ENCODE results near the gene EFEMP1.

Gene EFEMP1

DNA sequence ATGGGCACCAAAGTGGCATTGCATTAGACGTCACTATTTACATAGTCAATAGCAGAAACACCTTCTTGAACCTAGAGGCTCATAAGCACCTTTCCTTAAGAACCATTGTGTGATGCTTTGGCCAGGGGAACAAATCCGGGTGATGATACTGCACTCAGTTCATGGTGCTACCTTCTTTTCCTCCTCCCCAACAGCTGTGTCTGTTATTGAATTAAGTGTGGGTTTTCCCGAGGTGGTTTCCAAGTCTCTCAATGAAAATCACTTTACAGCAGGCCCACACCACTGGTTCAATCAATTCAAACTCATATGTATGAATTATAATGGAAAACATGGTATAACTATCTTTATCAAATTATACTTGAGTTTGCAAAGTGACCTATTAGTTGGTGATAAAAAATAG, 9.3 kb upstream of the EFEMP1 start:
- no peak for DNase-seq (ENCODE audit: low read depth)

DNA sequence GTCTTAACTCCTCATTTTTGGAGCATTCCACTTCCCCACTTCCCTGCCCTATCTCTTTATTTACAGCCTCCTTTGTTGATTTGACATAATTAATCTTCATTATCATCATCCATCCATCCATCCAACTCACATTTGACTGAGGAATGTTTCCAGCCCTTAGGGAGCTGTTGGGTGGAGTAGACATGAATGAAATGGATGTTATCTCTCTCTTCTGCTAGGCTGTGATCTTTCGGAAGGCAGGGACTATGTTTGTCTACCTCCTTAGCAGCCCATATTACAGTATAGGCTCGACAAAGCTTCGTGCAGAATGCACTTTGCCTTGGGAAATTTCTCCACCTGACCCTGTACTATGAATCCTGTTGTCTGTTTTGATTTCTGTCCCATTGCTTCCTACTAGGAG, 7.7 kb upstream of the EFEMP1 start:
- no peak for DNase-seq (ENCODE audit: low read depth)

DNA sequence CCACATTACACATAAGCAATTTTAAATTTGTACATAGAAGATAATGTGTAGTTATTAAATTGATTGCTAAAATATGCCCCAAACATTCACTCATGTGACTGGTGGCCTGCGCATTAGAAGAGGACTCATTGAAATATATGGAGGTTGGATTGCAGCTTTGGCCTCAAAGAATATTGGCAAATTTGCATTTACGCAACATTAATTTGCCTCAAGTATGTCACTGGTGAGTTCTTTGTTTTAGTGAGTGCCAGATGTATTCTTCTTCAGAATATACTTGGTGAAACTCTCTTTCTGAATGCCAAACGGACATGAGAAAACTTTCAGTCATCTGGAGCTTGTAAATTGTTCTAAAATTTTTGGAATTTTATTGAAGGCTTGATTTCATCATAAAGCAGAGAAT, 5.9 kb upstream of the EFEMP1 start:
- DNase-seq (ENCODE audit: low read depth): no peak

DNA sequence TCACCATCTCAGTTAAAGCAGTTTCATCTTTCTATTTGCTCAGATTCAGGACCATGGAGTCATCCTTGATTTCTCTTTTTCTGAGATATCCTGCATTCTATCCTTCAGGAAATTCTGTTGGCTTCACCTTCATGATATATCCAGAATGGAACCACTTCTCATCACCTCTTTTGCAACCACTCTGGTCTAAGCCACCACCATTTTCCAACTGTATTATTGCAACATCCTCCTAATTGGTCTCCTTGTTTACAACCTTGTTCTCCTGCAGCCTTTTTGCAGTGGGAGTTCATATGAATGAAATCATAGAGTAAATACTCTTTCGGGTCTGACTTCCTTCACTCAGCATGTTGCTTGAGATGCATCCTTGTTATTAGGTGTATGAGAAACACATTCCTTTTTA, 3.4 kb upstream of the EFEMP1 start:
- DNase-seq (ENCODE audit: low read depth): no peak

DNA sequence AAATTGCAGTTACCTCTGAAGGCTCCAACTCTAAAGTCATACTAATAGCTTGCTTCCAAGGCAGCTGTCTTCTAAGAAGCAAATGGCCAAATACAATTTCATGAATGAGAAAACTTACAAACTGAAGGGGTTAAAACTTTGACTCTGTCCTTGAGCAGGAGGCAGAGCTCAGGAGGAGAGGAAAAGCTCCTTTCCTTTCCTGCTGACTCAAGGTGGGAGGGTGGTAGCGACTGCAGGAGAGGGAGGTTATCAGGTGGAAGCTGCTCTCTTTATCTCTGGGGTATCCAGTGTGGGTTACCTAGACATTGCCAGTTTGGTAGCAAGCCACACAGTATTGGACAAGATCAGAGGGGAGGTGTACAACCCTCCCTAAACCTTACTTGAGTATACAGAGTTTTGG, 2.7 kb upstream of the EFEMP1 start:
- DNase-seq (ENCODE audit: low read depth): no peak

DNA sequence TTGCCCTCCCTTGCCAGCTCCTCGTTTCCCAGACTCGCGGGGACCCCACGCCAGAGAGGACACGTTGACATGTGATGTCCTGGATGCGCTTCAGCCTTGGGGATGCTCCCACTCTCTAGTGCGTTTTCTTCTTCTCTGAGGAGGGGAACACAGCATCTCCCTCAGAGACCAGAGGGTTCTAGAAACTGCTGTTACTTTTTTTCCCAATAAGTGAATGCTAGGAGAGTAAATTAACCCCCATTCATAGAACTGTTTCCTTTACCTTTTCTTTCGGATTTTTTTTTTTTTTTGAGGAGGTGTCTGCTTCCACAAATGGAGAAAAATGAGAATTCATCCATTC, 370 bp upstream of the EFEMP1 start:
- DNase-seq (ENCODE audit: low read depth): no peak

DNA sequence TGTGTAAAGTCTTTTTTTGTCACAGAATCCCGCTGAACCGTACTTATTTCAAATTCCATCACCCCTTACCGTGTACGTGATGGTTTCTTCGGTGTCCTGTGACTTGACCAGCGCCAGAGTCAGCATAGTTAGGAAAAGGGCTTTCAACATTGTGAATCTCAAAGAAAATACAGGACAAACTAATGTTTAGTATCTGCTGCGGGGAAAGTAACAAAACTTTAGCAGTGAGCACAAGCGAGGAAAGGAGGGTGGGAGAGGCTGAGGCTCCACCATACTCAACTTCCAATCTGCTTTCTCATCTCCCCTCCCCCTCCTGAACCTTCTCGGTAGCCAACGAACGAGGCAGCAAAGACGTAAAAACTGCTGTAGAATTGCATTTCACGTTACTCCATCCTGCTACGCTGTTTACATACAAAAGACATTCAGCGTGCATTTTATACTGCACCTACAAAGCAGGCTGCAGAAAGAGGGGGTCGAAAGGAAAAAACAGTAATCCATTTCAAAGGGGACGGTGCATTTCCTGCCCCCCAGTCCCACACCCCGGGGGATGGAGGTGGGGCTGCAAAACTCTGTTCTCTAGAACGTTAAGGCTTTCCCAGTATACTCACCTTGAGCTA, 1.2 kb downstream of the EFEMP1 start:
- DNase-seq (ENCODE audit: low read depth): no peak

DNA sequence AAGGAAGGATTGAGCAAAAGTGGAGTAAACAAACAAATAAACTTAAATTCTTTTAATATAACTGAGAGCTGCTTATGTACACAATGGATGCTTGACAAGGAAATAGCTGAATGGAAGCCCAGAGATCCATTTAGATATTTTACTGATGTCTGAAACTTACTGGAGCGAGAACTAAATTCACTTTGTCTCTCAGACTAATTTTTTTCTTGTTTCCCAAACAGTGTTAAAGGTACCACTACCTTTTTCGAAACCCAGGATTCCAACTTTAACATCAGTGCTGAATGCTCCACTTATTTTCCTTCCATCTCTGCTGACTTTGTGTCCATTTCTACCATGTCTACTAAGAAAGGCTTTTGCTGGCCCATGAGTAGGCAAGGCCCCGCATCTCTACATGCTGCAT, 4.0 kb downstream of the EFEMP1 start:
- DNase-seq (ENCODE audit: low read depth): no peak

DNA sequence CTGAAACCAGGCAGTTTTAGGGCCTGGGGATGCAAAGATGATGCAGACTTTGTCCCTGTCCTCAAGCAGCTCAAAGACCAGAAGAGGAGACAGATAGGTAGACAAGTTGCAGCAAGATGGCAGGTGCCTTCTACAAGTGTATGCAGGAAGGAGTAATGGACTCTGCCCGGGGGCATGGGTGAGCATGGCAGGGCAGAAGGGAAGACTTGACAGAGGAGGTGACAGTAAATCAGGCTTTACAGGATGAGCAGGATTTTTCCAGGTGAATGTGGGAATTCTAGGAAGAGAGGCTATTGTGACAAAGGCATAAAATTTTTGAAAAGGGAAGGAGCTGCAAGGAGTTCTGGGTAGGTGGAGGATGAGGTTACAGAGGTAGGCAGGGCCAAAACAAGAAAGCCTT, 4.7 kb downstream of the EFEMP1 start:
- no peak for DNase-seq (ENCODE audit: low read depth)

DNA sequence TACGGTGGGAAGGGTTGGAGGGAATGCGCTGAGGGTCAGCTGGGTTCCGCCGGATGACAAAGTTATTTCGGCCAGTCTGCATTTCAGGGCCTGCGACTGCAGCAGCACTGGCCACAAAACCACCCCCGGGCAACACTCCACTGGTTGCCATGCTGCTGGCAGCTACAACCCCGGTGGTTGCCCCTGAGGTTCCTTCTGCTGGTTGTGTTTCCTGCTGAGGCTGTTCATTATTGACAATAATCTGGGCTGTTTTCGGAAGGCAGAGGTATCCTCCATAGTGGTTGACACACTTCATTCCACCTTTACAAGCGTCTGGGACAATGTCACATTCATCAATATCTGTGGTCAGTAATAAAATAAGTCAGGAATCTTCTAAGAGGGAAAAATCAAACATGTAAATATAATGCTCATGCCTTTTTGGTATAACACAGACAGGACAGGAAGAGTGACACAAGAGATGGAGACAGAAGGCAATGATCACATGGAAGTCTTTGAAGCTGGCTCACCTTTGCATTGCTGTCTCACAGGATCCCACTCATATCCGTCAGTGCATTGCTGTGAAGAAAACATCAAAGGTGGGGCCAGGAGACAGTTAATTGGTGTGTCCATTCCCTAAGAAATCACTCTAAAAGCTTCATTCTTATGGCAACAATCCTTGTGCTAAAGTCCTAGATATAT, 5.7 kb downstream of the EFEMP1 start:
- no peak for DNase-seq (ENCODE audit: low read depth)

DNA sequence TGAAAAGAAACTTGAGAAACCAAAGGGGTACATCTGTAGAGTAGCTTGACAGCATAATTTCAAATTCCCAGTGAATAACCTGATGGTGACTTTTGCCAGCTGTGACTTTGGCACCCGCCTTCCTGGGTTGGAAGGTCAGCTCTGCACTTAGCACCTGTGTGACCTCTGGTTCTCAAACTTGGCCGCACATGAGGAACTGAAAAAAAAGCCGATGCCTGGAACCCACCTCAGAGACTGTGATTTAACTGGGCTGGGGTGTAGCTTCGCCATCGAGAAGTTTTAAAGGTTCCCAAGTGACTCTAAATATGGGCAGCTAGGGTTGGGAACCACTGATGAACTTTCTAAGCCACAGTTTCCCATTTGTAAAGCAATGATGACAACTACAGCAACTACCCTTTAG, 6.5 kb downstream of the EFEMP1 start:
- no peak for DNase-seq (ENCODE audit: low read depth)

DNA sequence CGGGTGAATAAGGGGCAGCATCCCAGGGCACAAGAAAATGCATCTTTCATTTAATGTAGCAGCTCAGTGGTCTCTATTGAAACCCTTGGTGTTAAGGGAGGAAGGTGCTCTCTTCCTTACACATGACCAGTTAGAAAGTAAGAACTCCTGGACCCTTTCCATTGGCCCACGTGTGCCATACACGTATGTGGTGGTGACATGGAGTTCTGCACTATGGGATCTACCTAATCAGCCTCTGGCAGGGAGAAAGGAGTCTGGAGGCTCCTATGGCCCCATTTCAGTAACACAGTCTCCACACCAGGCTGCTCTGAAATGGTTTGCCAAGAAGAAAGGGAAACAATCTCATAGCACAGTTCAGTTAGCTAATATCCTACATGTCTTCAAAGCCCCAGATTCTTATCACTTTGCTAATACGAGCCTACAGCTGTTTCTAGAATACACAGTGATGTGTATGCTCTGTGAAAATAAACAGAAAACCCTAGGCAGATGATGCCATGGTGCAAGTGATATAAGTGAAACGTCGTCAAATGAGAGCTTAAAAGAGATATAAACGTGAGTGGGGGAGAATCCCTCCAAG, 7.0 kb downstream of the EFEMP1 start:
- DNase-seq (ENCODE audit: low read depth): no peak

DNA sequence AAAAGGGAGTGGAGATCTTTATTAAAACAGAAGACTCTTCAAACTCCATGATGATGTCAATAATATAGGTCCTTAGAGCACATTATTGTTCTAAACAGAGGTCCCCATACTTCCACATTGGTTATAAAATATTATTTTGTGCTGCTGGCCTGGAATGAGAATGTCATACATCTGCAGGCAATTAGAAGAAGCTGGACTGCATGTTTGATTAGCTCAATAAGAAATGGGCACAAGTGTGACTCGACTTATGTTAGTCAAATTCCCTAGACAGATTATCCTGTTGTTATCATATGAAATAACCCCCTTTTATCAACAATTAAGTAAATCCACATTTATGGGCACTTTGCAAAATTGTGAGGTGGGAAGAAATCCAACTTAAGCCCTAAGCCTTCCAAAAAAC, 8.8 kb downstream of the EFEMP1 start:
- DNase-seq (ENCODE audit: low read depth): no peak

DNA sequence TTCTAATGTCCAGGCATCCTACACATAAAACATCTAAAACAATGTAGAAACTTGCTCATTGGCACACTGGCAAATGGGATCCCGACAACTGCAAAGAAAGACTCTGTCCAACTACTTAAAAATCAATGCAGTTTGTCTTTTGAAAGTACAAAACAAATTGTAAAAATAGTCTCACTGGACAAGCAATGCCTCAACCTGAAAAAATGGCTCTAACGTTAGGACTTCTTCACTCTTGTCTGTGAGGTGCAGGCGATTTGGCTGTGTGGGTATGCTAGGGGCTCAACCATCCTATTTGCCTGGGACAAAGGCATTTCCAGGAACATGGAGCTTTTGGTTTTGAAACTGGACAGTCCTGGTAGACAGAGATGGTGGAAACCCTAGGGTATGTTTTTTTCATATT, 10.7 kb downstream of the EFEMP1 start:
- no peak for DNase-seq (ENCODE audit: low read depth)

DNA sequence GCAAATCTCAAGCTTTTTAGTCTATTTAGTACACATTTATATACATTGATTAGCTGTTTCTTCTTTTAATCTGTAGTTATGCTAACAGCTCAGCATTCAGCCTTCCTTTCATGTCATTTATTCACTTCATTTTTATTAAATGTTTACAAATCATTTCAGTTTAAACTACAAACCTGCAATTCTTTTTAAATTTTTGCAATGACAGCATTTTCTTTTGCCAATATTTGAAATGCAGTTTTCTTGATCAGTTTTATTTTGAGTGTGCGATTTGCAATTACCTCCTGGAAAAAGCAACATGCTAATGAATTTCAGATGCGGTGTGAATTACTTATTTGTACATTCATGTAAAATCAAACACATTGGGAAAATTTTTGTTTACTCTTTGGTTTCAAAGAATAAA, 13.5 kb downstream of the EFEMP1 start:
- no peak for DNase-seq (ENCODE audit: low read depth)

DNA sequence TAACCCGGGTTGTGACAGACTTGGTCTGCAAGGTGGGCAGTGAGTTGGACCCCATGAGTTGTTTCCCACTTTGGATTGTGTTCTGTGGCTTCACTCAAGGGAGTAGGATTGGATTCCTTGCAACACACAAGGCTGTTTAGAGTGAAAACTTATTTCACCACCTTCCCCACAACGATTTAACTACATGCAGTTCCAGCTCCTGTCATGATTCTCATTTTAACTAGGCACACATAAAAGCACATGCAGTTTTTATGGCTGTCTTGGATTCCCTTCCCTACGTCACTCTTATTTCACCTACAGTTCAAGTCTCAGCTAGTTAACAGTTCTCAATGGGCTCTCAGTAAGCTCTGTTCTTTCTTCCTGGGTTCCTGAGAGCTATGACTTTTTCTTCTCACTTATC, 15.9 kb downstream of the EFEMP1 start:
- no peak for DNase-seq (ENCODE audit: low read depth)

DNA sequence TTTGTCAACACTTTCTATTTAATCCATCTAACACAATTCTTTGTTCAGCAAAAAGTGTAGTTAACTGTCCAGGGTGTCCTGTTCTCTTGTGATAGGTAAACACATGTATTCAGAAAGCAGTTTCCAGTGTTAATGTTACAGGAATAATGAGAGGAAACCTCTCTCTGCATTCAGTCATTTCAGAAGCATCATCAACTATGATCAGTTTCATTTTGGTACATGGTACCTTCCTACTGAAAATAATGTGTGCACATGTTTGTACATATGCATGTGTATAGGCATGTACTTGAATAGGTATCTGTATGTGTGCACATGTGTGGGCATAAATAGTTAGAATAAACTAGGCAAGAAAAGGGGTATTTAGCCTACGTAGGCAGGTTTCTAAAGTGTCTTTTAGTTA, 16.6 kb downstream of the EFEMP1 start:
- DNase-seq (ENCODE audit: low read depth): no peak

DNA sequence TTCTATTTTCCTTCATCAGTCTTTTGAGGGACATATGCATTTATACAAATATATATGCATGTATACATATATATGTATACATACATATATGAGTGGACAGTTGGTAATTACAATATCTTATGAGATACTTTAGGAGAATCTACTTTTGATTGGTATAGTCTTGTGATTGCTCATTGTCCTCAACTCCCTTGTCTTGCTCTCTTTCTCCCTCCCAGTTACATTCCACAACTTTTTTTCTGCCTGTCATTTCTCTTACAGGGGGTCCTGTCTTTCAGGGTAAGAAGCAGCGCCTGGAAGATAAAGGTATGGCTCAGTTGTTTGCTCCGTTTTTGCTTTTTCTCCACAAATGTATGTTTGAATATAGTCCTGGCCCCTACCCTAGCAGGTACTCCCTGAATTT, 19.9 kb downstream of the EFEMP1 start:
- DNase-seq (ENCODE audit: low read depth): no peak

DNA sequence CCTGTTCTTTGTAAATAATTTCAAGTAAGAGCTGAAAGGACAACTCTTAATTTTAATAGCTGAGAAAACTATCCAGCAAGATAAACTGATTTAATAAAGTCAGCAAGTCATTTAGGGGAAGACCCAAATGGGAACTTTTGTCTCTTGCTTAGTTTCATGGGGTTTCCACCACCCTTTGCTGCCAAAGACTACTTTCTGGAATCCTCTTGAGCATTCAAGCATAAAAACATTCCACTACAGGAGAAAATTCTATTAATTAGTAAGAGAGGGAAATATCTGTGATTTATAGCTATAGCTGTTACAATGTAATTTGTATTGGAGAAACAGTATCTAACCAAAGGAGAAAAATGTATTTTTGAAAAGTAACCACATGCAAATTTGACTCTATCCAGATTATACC, 20.6 kb downstream of the EFEMP1 start:
- no peak for DNase-seq (ENCODE audit: low read depth)

DNA sequence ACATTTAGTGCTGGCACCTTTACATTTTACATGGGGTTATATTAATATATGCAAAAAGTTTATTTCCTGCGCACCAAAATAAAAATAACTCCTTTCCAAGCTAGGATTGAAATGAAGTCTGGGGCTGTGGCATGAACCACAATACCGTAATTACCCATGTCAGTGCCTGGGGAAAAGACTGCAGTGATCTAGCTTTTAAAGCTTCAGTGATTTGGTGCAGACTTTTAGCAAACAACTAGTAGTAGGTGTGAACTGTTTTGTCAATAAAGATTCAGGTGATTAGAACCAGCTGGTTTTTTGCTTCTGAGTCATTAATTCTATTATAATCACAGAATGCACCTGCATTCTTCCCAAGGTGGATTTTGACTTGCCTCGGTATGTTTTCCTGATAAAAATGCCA, 21.2 kb downstream of the EFEMP1 start:
- DNase-seq (ENCODE audit: low read depth): no peak

DNA sequence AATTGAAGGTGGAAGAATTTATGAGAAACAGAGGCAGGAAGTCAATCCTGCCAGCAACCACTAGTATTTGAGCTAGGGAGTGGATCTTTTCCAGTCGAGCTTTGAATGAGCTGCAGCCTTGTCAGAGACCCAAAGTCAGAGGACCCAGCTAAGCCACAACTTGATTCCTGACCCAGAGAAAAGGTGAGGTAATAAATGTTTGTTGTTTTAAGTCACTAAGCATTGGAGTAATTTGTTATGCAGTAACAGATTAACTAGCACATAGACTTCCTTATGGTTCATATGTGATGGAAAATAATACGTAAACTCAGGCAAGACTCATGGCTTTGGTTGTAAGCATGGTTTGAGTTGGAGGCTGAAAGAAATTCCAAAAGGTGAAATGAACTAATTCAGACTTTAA, 21.6 kb downstream of the EFEMP1 start:
- no peak for DNase-seq (ENCODE audit: low read depth)

DNA sequence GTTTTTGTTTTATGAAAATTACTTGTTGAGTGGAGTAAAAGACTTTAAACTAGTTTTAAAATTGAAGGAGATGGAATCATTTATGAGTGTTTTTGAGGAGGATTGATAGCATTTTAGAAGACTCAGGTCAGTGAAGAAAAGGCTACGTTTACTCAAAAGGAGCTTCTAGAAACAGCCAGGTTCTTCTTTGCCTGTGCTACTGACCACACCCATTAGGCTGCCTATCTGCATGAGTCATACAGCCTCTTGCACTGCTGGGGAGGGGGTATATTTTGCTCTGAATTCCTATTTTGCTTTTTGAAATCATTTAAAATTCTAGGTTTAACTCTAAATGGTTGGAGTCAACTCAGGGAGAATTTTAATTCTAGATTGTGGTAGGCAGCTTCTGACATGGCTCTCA, 22.3 kb downstream of the EFEMP1 start:
- no peak for DNase-seq (ENCODE audit: low read depth)

DNA sequence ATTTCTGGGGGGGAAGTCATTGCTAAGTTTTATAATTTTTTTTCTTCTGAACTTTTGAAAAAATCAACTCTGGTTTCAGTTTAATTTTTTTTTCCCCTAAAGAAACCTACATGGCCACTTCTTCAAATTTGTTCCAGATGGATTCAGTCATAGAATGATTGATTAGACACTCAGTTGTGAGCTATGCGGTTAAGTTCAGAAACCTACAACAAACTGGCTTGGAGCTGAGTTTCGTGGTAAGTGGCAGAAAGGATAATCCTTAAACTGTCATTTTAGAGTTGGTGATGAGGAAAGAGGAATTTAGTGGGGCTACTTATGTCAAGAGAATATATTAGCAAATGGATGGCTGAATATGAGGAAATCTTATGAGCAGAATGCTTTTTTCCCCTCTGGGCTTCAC, 23.7 kb downstream of the EFEMP1 start:
- DNase-seq (ENCODE audit: low read depth): no peak

DNA sequence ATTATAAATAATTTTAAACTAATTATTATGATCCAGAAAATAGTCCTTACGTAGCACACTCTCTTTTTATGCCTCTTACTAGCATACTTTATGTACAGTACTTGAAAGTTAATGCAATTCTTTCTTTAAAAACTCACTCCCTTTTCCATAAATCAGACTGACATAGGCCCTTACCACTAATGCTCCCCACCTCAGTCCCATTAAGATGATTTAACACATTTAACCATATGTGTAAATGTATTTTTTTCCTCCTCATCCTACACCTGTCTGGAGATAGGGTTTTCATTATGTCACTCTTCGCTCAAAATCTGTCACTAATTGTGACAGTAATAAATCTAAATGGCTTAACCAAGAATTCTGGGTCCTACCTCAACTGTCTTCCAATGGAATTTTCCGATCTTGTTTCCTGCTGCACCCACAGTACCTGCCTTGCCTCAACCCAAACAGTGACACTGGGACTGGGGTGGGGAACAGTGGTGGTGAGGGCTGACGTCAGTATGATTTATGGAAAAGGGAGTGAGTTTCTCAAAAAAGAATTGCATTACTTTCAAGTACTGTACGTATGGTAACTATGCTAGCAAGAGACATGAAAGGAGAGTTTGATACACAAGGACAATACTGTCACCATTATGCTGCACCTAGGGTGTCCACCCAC, 25.1 kb downstream of the EFEMP1 start:
- no peak for DNase-seq (ENCODE audit: low read depth)

Measured in non-pigmented ciliary epithelial cell (primary cell).